SU-DHL-6 (cell line): ENCODE measurements around the gene OSGIN1.

Experiments
- CTCF ChIP-seq: fragments of 200-600 bp; sonication (generic); IDR thresholded peaks from one replicate; pipeline ENCODE4 v1.5.1; 2017; ENCODE audit warnings: antibody characterized with exemption, mild to moderate bottlenecking, low read length, moderate library complexity; ENCODE audit not compliant: insufficient read depth, poor library complexity, severe bottlenecking
- EZH2phosphoT487 ChIP-seq: fragments of 200-600 bp; sonication (generic), shearing (Covaris generic); conservative IDR thresholded peaks from 2 replicates; pipeline ENCODE4 v1.6.1; 2018; ENCODE audit warnings: mild to moderate bottlenecking, antibody characterized with exemption, low read length, moderate library complexity, mixed read lengths

- no peak for TF ChIP-seq CTCF
- no peak for TF ChIP-seq EZH2phosphoT487
Observed at GRCh38 chr16:84009282-84009681, 56.2 kb downstream of the OSGIN1 start.
